ENCODE results near the gene LARP6. TPM values are rescaled to one million over a fixed set of nuclear protein-coding genes. Genes with fewer than 3 reads are reported as not detected.

The LARP6 gene
- total RNA-seq: 10 to 100 TPM; 21.2 to 36.3 (median 32.7) TPM

- peak within 1 kb of the TSS; percentile 89 to 93 (median 90) for H3K27ac ChIP-seq (replicated peaks in 1 of 4)
- WGBS: 3% methylated on average over 3 of the region's 78 CpGs
- peak; percentile 91 for DNase-seq (ENCODE audit: extremely low spot score)
- peaks cover 42 to 66% (median 54%) of the 10 kb centered on the region in 4 donors for H3K4me1 ChIP-seq
- TF ChIP-seq POLR2A (IDR thresholded peaks at IDR 0.05; ENCODE audit: low read depth) (peak; percentile 34), POLR2AphosphoS5 (IDR thresholded peaks at IDR 0.05) (peak; percentile 45 to 80), EP300 (IDR thresholded peaks at IDR 0.05) (no peak), CTCF (IDR thresholded peaks at IDR 0.05) (no peak)
- H3K27me3 ChIP-seq: no peaks in the 10 kb centered on the region
- no peaks in the 10 kb centered on the region for H3K9me3 ChIP-seq
- H3K36me3 ChIP-seq: peaks cover 0 to 9% (median 4%) of the 10 kb centered on the region in 4 donors
- intact Hi-C loops (cut with DNase I): no loop called here
- H3K4me3 ChIP-seq: peak within 1 kb of the TSS; percentile 78 to 86 (median 80)
Observed at GRCh38 chr15:70853973-70854665, at the start of gene LARP6. TSS of gene LARP6 (minus strand) at chr15:70854157. CDS start at chr15:70854088, 69 bp downstream.

GRCh38 chr15:70902107-70902506 is 48.1 kb upstream of the LARP6 start:
- intact Hi-C loops (cut with DNase I): no loop called here
- no peaks in the 10 kb centered on the region for H3K4me1 ChIP-seq
- H3K9me3 ChIP-seq: no peaks in the 10 kb centered on the region
- WGBS: 96% methylated on average over 1 of the region's 1 CpG
- H3K27me3 ChIP-seq: no peaks in the 10 kb centered on the region
- H3K27ac ChIP-seq (replicated peaks in 1 of 4): no peak overlapping the region
- TF ChIP-seq EP300 (IDR thresholded peaks at IDR 0.05) (no peak), POLR2A (IDR thresholded peaks at IDR 0.05; ENCODE audit: low read depth) (no peak), CTCF (IDR thresholded peaks at IDR 0.05) (no peak)
- no peak overlapping the region for H3K4me3 ChIP-seq
- H3K36me3 ChIP-seq: peaks cover 3 to 46% (median 19%) of the 10 kb centered on the region in 4 donors
- DNase-seq (ENCODE audit: extremely low spot score): no peak

- 3% methylated on average over 10 of the region's 10 CpGs for WGBS
- no peaks in the 10 kb centered on the region for H3K9me3 ChIP-seq
- peak overlapping the region; percentile 65 to 82 (median 74) for H3K4me3 ChIP-seq
- H3K27me3 ChIP-seq: no peaks in the 10 kb centered on the region
- H3K36me3 ChIP-seq: peaks cover 0 to 9% (median 3%) of the 10 kb centered on the region in 4 donors
- peaks cover 3 to 22% (median 18%) of the 10 kb centered on the region in 4 donors for H3K4me1 ChIP-seq
- no peak for TF ChIP-seq EP300 (IDR thresholded peaks at IDR 0.05)
- TF ChIP-seq POLR2A (IDR thresholded peaks at IDR 0.05; ENCODE audit: low read depth): no peak
- peak; percentile 41 to 52 (median 47) for TF ChIP-seq CTCF (IDR thresholded peaks at IDR 0.05)
- peak overlapping the region; percentile 72 to 84 (median 80) for H3K27ac ChIP-seq (replicated peaks in 1 of 4)
- DNase-seq (ENCODE audit: extremely low spot score): no peak
- intact Hi-C loops (cut with DNase I): loop anchor here (5.0 kb wide), 1 partner anchor 66 kb away; no protein-coding TSS in a partner anchor
Observed at GRCh38 chr15:70892912-70893560, 39.1 kb upstream of the LARP6 start.

- under 1% methylated on average over 27 of the region's 61 CpGs for WGBS
- Histone ChIP-seq H3K36me3 (peaks cover 0 to 9% (median 3%) of the 10 kb centered on the region in 4 donors), H3K9me3 (no peaks in the 10 kb centered on the region), H3K4me1 (peaks cover 3 to 22% (median 18%) of the 10 kb centered on the region in 4 donors), H3K4me3 (peak within 1 kb of the TSS; percentile 65 to 82 (median 74)), H3K27me3 (no peaks in the 10 kb centered on the region), H3K27ac (replicated peaks in 1 of 4) (peak within 1 kb of the TSS; percentile 72 to 84 (median 80))
- TF ChIP-seq CTCF (IDR thresholded peaks at IDR 0.05): no peak
- TF ChIP-seq POLR2AphosphoS5 (IDR thresholded peaks at IDR 0.05): peak; percentile 37 to 46
- no peak for TF ChIP-seq EP300 (IDR thresholded peaks at IDR 0.05)
- TF ChIP-seq POLR2A (IDR thresholded peaks at IDR 0.05; ENCODE audit: low read depth): no peak
- intact Hi-C loops (cut with DNase I): loop anchor here (5.0 kb wide), 1 partner anchor 65 kb away; no protein-coding TSS in a partner anchor
- DNase-seq (ENCODE audit: extremely low spot score): peak; percentile 96
Observed at GRCh38 chr15:70892002-70892911, 38.3 kb upstream of the LARP6 start, which contains the start of the genes LRRC49 and THAP10. TSS of gene LRRC49 (plus strand) at chr15:70892826. CDS start at chr15:70892895, 69 bp downstream. TSS of gene THAP10 (minus strand) at chr15:70892433. CDS start at chr15:70892272, 161 bp downstream.

Data from esophagus muscularis mucosa (tissue), 4 donors.